ENCODE measurements around the gene SLC40A1.

DNA sequence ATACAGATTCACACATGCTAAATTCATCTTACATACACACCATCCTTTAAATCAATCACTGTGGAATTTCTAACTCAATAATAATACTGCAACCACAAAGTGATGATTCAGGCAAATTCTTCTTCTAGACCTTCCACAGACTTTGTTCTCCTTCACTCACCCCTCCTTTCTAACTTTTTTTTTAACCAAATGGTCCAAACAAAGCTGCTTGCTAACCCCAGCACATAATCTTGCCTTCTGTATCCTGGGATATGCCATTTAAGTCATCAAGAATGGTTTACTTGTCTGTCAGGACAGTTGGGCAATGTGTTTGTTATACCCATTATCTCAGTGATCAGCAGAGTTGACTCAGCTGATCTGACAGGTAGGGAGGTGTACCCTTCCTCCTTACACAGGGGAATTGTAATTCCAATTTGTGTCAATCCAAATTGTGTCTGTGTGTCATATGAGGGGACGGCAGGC is 10.0 kb downstream of the SLC40A1 start:
- TF ChIP-seq, protein P1, sequence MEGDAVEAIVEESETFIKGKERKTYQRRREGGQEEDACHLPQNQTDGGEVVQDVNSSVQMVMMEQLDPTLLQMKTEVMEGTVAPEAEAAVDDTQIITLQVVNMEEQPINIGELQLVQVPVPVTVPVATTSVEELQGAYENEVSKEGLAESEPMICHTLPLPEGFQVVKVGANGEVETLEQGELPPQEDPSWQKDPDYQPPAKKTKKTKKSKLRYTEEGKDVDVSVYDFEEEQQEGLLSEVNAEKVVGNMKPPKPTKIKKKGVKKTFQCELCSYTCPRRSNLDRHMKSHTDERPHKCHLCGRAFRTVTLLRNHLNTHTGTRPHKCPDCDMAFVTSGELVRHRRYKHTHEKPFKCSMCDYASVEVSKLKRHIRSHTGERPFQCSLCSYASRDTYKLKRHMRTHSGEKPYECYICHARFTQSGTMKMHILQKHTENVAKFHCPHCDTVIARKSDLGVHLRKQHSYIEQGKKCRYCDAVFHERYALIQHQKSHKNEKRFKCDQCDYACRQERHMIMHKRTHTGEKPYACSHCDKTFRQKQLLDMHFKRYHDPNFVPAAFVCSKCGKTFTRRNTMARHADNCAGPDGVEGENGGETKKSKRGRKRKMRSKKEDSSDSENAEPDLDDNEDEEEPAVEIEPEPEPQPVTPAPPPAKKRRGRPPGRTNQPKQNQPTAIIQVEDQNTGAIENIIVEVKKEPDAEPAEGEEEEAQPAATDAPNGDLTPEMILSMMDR (IDR thresholded peaks at IDR 0.05) = no peak
- no peak for TF ChIP-seq EZH2phosphoT487 (IDR thresholded peaks at IDR 0.05)
